GM21825 (cell line): ENCODE data around the gene KREMEN1.

Source experiments
- ATAC-seq: cut with Tn5 transposase; IDR thresholded peaks from one replicate; pipeline ENCODE4 v1.9.1; 2021; ENCODE audit warnings: mild to moderate bottlenecking, moderate library complexity; ENCODE audit not compliant: unreplicated experiment

Gene KREMEN1

DNA sequence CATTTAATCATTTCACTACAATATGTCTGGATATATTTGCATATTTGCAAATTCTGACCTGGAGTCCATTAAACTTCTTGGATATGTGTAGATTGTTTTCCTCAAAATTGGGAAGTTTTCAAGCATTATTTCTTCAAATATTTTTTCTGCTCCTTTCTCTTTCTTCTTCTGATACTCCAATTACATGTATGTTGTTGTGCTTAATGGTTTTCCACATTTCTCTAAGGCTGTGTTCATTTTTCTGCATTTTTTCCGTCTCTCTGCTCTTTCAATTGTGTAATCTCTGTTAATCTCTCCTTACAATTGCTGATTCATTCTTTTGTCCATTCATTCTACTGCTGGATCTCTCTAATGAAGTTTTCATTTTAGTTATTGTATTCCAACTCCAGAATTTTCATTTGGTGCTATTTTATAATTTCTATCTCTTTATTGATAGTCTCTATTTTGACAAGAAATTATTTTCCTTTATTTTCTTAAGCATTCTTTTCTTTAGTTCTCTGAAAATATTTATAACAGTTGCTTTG, 102.5 kb downstream of the KREMEN1 start:
- ATAC-seq = no peak

DNA sequence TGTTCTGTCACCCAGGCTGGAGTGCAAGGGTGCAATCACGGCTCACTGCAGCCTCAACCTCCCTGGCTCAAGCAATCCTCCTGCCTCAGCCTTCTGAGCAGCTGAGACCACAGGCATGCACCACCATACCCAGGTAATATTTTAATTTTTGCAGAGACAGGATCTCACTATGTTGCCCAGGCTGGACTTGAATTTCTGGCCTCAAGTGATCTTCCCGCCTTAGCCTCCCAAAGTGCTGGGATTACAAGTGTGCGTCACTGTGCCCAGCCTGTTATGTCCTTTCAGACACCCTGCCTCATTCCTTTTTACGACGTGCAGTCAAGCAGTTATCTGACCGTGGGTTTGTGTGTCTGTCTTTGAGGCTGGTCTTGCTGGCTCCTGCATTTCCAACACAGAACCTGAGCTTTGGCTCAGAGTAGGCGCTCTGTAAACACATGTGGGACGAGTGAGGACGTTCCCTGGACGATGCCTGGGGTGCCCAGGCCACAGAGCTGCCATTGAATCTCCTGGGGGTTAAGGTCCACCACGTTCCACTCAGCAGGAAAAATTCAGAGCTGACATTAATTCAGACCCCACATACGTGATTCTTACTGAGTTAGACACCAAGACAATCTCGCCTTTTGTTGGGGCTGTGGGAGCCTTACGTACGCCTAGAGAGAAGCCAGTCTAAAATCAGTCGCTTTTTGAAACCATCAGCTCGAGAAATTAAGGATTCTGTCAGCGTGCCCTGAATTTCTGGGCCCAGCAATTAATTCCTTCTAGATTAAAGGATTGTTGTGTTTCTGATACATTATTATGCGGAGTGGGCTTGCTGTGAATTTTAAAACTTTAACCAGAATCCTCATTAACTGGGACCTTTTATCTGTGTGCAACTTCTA, 111.4 kb downstream of the KREMEN1 start:
- no peak for ATAC-seq

DNA sequence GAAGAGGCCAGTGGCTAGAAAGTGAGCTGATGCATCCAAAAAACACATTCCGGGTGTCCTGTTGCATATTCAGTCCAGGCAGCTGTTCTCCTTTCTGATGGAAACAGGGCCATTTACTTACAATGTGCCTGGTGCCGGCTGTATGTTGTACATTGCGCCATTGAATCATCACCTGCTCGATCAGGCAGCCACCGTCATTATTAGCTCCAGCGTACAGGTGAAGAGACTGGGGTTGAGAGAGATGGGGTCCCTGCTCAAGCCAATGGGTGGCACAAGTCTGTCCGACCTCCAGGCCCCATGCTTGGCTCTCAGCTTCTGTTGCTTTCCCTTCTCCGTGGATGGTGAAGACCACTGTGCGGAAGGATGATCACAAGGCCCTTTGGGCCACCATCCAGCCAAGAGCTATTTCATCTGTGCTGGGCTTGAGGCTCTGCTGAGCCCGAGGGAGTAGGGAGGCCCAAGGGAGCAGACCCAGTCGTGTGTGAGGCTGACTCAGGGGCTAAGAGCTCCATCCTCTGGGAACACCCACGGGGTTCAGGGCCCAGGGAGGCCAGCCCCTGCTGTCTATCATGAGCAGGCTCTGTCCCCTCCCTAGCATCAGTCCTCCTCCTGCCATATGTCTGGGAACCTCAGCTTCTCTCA, 112.1 kb downstream of the KREMEN1 start:
- ATAC-seq = no peak

DNA sequence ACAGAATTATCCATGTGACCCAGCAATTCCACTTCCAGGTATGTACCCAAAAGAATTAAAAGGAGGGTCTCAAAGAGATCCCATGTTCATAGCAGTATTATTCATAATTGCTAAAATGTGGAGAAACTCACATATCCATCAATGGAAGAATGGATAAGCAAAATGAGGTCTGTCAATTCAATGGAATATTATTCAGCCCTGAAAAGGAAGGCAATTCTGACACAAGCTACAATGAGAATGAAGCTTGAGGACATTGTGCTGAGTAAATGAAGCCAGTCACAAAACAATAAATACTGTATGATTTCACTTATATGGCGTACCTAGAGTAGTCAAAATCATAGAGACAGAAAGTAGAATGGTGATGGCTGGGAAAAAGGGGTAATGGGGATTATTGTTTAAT, 113.5 kb downstream of the KREMEN1 start:
- ATAC-seq = no peak

DNA sequence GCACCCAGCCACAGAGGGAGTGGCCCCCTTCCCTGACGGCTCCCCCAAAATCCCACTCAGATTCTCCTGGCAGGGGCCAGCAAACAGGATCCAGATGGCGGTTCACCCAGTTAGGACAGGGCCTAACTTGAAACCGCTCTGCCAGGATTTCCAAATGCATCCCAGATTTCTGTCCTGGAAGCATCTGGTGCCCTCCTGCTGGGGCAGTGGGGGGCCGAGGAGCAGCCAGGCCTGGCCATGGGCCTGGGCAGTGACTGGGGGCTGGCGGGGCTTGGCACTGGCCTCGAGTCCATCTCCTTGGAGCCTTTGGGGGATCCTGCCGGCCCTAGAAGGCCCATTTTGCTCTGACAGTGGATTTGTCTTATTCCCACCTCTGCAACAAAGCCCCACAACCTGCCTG, 115.0 kb downstream of the KREMEN1 start:
- ATAC-seq = no peak

DNA sequence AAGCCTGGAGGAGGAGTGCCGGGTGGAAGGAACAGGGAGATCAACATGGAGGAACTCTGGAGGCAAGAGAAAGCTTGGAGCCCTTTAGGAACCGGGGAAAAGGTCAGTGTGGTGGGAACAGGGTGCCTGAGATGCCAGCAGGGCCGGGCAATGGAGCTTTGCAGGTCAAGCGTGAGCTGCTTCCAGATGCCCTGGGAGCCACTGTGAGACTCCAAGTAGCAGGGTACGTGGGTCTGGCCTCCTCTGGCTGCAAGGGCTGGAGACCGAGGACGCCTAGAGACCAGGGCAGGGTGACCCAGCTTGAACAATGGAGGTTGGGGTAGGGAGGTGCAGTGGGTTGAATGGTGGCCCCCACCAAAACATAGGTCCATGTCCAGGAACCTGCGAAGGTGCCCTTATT, 117.2 kb downstream of the KREMEN1 start:
- no peak for ATAC-seq

DNA sequence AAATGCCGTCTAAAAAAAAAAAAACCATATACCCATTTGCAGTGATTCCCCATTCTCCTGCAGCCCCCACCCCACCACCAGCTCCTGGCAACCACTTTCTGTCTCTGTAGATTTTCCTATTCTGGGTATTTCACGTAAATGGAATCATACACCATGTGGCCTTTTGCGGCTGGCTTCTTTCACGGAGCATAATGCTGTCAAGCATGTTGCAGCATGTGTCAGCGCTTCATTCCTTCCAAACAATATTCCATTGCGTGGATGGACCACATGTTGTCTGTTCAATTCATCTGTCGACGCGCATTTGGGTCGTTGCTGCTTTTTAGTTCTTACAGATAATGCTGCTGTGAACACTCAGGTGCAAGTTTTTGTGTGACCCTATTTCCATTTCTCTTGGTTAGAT, 118.1 kb downstream of the KREMEN1 start:
- ATAC-seq = no peak

DNA sequence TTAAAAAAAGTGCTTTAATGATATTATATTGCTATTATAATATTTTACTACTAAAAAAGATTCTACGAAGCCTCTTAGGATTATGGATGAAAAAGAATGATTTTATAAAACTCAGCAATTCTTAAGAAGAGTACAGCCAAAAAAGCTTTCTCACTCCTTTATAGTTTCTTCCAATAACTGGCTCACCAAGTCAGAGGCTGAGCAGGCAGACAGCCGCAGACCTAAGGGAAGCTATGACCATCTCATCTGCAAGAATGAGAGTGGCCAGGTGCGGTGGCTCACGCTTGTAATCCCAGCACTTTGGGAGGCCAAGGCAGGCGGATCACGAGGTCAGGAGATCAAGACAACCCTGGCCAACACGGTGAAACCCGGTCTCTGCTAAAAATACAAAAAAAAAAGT, 120.2 kb downstream of the KREMEN1 start:
- ATAC-seq = no peak

DNA sequence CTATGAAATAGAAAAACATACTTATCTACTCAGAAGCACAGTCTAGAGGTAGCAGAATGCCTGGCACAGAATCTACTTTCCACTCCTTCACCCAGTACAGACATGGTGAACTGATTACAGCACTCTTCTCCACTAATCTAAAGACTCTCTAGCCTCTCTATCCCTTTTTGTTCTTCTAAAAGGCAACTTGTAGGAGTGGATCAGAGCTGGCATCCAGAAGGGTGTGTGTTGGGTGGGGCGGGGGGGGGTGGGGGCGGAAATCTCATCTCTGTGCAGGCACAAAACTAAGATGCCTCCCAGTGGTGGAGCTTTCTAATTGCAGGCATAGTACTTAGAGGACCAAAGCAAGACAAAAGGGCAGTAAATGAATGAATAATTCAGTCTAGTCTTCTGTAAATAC, 121.3 kb downstream of the KREMEN1 start:
- no peak for ATAC-seq

DNA sequence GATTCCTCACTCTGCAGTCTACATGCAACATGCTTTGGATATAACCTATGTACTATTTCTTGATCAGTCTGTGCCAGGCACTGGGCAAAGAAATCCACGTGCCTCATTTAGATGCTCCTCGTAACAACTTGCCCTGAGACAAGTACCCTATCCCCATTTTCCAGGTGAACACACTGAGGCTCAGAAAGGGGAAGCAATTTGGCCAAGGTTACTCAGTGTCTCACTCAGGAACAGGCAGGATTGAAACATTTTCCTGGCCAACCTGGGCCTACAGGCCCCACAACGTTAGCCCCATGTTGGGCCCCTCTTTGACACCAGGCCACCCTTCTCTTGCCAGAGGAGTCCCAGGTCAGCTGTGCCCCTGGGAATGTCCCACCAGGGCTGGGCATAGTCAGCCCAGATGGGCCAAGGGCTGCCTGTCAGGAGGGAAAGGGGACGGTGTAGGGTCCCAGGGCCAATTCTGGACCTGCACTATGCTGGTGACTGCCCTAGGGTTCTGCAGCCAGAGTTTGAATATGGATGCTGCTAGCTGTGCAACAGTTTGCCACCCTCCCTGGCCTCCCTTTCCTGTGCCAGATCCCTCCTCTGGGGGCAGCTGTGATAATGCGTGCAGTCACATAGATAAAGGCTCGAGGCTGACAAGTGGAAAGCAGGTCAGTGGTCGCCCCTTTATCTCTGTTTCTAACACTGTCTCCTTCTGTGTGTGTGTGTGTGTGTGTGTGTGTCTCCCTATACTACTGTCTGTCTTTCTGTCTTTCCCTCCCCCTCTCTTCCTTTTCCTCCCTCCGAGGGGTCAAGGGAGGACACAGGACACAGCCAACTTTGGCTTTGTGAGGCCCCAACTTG, 122.5 kb downstream of the KREMEN1 start:
- no peak for ATAC-seq

DNA sequence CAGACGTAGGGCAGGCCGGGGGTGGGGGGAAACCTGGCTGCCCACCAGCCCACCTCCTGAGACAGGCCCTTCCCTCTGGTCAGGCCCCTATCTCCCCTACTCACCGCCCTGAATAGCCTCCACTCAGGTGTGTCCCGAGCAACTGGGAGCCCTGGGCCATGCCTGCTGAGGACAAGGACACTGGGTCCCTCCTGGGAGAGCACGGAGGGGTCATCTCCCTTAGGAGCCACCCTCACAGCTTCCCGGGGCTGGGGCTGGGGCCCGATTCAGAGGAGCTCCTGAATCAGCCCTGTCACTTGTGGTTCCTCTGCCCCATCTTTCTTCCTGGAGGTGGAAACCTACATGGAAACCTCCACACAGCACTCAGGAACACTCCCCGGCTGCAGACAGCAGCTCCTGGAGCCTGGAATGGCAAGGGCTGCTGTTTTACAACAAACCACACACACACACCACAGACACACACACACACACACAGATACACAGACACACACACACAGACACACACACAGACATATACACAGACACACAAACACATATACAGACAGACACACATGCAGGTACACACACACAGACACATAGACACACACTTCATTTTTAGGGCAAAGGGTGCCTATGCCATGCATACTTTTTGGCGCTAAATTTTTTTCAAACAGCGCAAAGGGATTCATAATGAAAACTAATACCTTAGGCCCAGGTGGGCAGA, 123.3 kb downstream of the KREMEN1 start:
- no peak for ATAC-seq

DNA sequence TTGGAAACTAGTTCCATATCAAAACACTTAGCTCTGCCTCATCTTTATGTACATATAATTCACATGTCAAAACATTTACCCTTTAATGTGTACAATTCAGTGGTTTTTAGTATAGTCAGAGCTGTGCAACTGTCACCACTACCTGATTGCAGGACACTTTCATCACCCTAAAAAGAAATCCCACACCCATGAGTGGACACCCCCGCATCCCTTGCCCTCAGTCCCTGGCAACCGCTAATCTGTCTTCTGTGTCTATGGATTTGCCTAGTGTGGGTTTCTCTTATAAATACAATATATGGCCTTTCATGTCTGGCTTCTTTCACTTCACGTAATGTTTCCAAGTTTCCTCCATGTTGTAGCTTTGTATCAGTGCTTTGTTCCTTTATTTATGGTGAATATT, 124.3 kb downstream of the KREMEN1 start:
- no peak for ATAC-seq

DNA sequence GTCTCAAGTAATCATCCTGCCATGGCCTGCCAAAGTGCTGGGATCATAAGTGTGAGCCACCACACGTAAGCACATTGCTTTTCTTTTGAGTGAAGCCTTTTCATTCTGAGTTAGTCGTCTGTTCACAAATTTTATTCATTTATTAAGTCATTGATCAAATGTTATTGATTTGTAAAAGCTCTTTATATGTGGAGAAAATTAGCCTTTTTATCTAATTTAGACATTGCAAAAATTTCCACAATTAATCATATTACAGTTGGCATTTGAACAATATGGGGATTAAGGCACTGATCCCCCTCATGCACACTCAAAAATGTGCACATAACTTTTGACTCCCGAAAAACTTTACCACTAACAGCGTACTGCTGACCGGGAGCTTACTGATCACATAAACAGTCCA, 125.4 kb downstream of the KREMEN1 start:
- ATAC-seq = no peak

DNA sequence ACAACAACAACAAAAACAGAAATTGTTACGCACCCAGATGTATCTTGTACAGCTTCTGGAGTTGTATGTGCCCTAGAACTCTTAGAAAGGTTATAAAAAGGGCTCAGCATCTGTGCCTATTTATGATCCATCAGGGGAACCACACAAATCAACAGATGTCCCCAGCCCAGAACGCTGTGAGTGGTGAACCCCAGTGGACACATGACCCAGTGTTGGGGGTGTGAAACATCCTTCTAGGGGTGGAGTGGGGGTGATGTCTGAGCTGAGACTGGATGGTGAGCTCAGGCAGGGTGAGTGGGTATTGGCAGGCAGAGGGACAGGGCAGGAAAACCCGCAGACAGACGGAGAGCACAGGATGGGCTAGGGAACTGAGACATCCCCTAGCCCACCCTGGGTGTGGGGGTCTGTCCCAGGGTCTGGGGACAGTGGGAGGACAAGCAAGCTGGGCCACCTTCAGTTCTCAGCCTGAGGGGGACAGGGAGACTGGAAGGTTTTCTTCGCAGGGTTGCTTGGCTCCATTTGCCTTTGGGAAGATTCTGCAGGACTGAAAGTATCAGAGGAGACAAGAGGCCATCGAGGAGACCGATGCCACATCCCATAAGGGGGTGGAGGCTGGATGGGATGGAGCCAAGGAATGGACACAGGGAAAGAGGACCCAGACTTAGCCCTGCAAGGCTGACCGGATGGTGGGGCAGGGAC, 127.0 kb downstream of the KREMEN1 start:
- no peak for ATAC-seq

DNA sequence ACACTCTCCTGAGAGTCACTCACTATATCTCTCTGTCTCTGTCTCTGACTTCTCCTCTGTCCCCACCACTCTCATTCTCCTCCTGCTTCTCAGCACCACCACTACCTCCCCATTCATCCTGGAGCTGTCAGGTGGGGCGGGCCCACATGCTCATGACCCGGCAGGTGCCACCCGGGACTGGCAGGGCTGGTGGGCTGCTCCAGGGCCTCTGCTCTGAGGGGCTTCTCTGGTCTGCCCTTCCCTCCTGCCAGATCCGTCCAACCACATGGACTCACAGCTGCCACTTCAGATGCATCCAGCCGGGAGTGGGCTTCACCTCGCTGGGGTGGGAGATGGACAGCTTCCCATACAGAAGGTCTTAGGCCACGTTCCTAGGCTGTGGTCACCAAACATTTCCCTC, 128.1 kb downstream of the KREMEN1 start:
- ATAC-seq = no peak

DNA sequence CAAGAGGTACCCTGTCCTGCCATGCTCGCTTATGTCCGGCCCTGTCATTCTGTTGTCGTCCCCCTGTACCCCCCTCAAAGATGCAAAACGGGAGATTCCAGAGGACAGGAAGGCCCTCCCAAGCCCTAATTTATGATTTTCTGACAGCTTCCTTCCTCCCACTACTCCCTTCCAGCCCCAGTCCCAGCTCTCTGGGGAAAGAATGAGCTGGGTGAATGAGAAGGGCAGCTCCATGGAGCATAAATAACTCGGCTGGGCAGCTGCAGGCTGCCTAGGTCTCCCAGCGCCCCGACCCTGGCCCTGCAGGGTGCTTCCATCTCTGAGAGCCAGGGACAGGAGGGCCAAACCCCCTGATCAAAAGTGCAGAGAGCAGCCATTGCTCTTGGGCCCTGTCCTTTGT, 128.9 kb downstream of the KREMEN1 start:
- no peak for ATAC-seq

DNA sequence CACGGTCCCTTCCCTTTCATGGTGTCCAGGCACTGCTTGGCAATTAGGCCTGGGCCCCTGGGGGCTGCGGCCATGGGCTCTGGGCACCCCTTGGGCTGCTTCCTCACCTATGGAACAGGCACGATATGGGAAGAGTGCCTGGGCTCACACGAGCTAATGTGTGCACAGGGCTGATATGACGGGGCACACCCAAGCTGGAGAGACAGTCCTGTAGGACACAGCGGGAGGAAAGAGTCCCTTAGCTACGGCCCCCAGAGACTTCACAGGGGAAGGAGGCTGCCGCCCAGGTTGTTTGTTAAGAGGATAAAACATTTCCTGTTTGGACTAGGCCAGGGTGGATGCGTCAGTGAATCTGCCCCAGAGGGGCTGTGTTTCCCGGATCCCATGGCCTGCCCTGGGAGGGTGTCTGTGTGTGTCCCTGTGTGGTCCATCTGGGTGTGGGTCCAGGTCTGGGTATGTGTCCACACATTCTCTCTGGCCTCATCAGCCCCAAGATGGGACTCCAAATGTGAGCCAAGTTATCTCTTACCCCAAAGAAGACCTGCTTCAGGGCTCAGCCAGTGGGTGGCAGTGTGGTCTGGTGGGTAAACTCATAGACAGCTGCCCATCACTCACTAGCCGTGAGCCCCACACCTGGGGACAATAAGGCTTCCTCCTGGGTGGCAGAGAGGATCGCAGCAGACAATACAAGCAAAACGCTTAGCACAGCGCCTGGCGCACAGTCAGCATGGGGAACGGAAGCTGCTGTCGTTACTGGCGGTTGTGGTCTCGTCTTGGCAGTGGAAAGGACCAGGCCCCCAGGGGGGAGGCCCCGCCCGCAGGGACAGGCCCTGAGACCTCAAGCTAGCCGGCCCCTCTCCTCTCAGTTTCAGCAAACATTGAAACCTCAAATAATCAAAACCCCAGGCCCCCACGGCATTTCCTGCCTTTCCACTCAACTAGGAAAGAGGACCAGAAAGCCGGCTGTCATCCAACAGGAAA, 129.7 kb downstream of the KREMEN1 start:
- peak; percentile 55 for ATAC-seq

DNA sequence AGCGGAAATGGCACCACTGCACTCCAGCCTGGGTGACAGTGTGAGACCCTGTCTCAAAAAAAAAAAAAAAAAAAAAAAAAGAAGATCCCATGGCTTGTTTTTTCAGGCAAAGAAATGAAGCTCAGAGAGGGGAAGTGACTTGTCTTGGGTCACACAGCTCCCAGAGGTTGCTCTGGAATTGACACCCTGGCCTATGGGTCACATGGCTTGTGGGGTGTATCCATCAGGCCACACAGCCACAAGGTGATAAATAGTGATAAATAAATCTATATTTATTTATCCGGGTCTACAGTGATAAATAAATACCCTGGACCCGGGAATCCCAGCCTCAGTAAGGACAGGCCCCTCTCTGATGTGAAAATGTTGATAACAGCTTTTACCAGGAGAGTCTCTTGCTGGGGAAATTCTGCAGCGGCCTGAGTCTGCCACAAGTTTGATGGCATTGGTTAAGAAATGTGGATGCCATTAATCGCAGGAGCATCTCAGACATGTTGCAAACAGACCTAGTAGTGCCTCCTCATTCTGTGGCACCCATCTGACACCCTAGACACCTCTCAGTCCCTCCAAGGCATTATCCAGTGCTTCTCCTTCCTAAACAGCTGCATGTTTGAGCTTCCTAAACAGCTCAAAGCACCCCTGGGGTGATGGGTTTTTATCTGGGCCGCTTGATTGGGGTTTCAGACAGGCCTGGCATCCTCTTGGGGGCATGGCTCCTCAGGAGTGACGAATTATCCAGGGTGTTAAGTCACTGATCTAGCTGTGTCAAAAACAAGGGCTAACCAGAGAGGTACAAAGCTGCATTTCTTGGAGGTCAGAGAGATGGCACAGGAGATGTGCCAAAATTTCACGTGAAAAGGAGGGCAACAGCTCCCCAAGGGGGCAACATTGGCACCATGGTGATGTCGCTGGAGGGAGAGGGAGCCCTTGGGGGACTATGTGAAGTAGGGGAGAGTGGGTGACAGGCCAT, 130.9 kb downstream of the KREMEN1 start:
- no peak for ATAC-seq
